ENCODE results near the gene GDF10.

Gene GDF10

GRCh38 chr10:47276576-47277351 is 23.2 kb upstream of the GDF10 start:
- no peak for DNase-seq

GRCh38 chr10:47277352-47278151 is 22.4 kb upstream of the GDF10 start:
- no peak for DNase-seq

- DNase-seq = no peak
These were observed 21.9 kb upstream of the GDF10 start for GRCh38 chr10:47278152-47278473.

GRCh38 chr10:47278720-47279119 is 21.3 kb upstream of the GDF10 start:
- DNase-seq = no peak

- DNase-seq = no peak
These were observed 20.7 kb upstream of the GDF10 start for GRCh38 chr10:47279276-47279675.

- no peak for DNase-seq
These were observed 17.9 kb upstream of the GDF10 start for GRCh38 chr10:47282005-47282656.

- no peak for DNase-seq
These were observed 17.4 kb upstream of the GDF10 start for GRCh38 chr10:47282657-47283018.

- DNase-seq = no peak
These were observed 16.8 kb upstream of the GDF10 start for GRCh38 chr10:47283101-47283630.

- DNase-seq = no peak
These were observed 16.1 kb upstream of the GDF10 start for GRCh38 chr10:47283848-47284247.

- DNase-seq = no peak
These were observed 14.4 kb upstream of the GDF10 start for GRCh38 chr10:47285381-47286115.

GRCh38 chr10:47286116-47286505 is 13.9 kb upstream of the GDF10 start:
- no peak for DNase-seq

GRCh38 chr10:47286591-47287315 is 13.2 kb upstream of the GDF10 start:
- DNase-seq = no peak

GRCh38 chr10:47287365-47287802 is 12.6 kb upstream of the GDF10 start:
- no peak for DNase-seq

GRCh38 chr10:47287805-47288204 is 12.2 kb upstream of the GDF10 start:
- DNase-seq = no peak

GRCh38 chr10:47288236-47288635 is 11.8 kb upstream of the GDF10 start:
- no peak for DNase-seq

GRCh38 chr10:47288916-47289495 is 11.0 kb upstream of the GDF10 start:
- no peak for DNase-seq

GRCh38 chr10:47289921-47290320 is 10.1 kb upstream of the GDF10 start:
- no peak for DNase-seq

GRCh38 chr10:47290338-47290737 is 9.7 kb upstream of the GDF10 start:
- DNase-seq = no peak

- DNase-seq = no peak
These were observed 8.3 kb upstream of the GDF10 start for GRCh38 chr10:47291682-47292081.

- DNase-seq = no peak
These were observed 5.9 kb upstream of the GDF10 start for GRCh38 chr10:47294057-47294456.

GRCh38 chr10:47294501-47294900 is 5.5 kb upstream of the GDF10 start:
- DNase-seq = no peak

- no peak for DNase-seq
These were observed 4.6 kb upstream of the GDF10 start for GRCh38 chr10:47295411-47295810.
